HEK293 (cell line): ENCODE measurements around the gene RAB9A.

Experiments
- CTCF ChIA-PET: fragments of 350-600 bp; formaldehyde crosslinking; extraction: SDS; loops from one replicate; lab custom pipeline; 2021; ENCODE audit warnings: antibody characterized with exemption; lab: Yijun Ruan, JAX
- POLR2A ChIA-PET: fragments of 300-600 bp; formaldehyde crosslinking; extraction: SDS; loops from one replicate; lab custom pipeline; 2020; ENCODE audit warnings: antibody characterized with exemption, inconsistent platforms; lab: Yijun Ruan, JAX
- H3K27ac ChIP-seq: fragments of 200-500 bp; sonication (Bioruptor generic); 2 replicates; pipeline ENCODE4 v1.5.1; 2014; ENCODE audit warnings: low read depth, low read length, control low read depth, inconsistent platforms; ENCODE audit errors: extremely low read depth
- H3K36me3 ChIP-seq, 2 experiments: fragments of 200-500 bp in 1 of 2; sonication (Bioruptor generic) in 1 of 2; 1 replicate in 1 of 2; 2 replicates in 1 of 2; pipeline ENCODE4 v1.5.1; 2014 to 2017; ENCODE audit warnings: inconsistent platforms in 2 of 2, low read length in 2 of 2; ENCODE audit not compliant: control insufficient read depth in 2 of 2, insufficient read depth in 1 of 2
- H3K4me1 ChIP-seq: fragments of 200-500 bp; sonication (Bioruptor generic); 2 replicates; pipeline ENCODE4 v1.5.1; 2014; ENCODE audit warnings: mild to moderate bottlenecking, low read length, inconsistent platforms; ENCODE audit not compliant: control insufficient read depth, insufficient read depth
- H3K4me3 ChIP-seq: 2 replicates; pipeline ENCODE4 v1.5.1; 2011; ENCODE audit warnings: low read depth, mild to moderate bottlenecking, control low read depth, low read length, moderate library complexity
- H3K9me3 ChIP-seq: fragments of 200-500 bp; sonication (Bioruptor generic); 2 replicates; pipeline ENCODE4 v1.5.1; 2014; ENCODE audit warnings: low read depth, low read length, inconsistent platforms; ENCODE audit not compliant: control insufficient read depth, insufficient read depth
- HOXC10 ChIP-seq: sonication (generic); formaldehyde crosslinking; IDR thresholded peaks from 2 replicates; pipeline ENCODE4 v1.8.1; 2023; ENCODE audit warnings: mild to moderate bottlenecking, missing genetic modification reagents
- MEIS1 ChIP-seq: sonication (generic); formaldehyde crosslinking; IDR thresholded peaks from 2 replicates; pipeline ENCODE4 v1.8.1; 2022; ENCODE audit warnings: missing genetic modification reagents, mild to moderate bottlenecking, borderline replicate concordance
- SCRT2 ChIP-seq: fragments of 450-650 bp; formaldehyde crosslinking; IDR thresholded peaks from 2 replicates; pipeline ENCODE4 v1.5.1; 2016; ENCODE audit warnings: missing biosample characterization, missing genetic modification characterization
- ZBTB7A ChIP-seq: fragments of 450-650 bp; formaldehyde crosslinking; IDR thresholded peaks from 2 replicates; pipeline ENCODE4 v1.5.1; 2016; ENCODE audit warnings: low read depth, missing biosample characterization, missing genetic modification characterization
- ZNF112 ChIP-seq: fragments of 450-650 bp; formaldehyde crosslinking; IDR thresholded peaks from 2 replicates; pipeline ENCODE4 v1.5.0; 2017; ENCODE audit warnings: missing biosample characterization, missing genetic modification characterization
- ZNF184 ChIP-seq: fragments of 450-650 bp; IDR thresholded peaks from 2 replicates; pipeline ENCODE4 v1.5.1; 2018; ENCODE audit warnings: missing biosample characterization, mild to moderate bottlenecking, missing genetic modification characterization
- ZNF514 ChIP-seq: fragments of 450-650 bp; formaldehyde crosslinking; IDR thresholded peaks from 2 replicates; pipeline ENCODE4 v1.5.1; 2016; ENCODE audit warnings: missing biosample characterization, missing genetic modification characterization
- ZNF610 ChIP-seq: fragments of 450-650 bp; formaldehyde crosslinking; IDR thresholded peaks from 2 replicates; pipeline ENCODE4 v1.5.1; 2016; ENCODE audit warnings: missing biosample characterization, missing genetic modification characterization, borderline replicate concordance
- ZNF629 ChIP-seq: fragments of 450-650 bp; formaldehyde crosslinking; IDR thresholded peaks from 2 replicates; pipeline ENCODE4 v1.5.1; 2017; ENCODE audit warnings: missing biosample characterization, missing genetic modification characterization
- ZNF76 ChIP-seq: fragments of 450-650 bp; formaldehyde crosslinking; IDR thresholded peaks from 2 replicates; pipeline ENCODE4; 2016; ENCODE audit warnings: low read depth, missing biosample characterization, missing genetic modification characterization, borderline replicate concordance
- TF ChIP-seq, protein P1 (sequence below): fragments of 450-650 bp; formaldehyde crosslinking; IDR thresholded peaks from 2 replicates; pipeline ENCODE4 v1.5.1; 2016; ENCODE audit warnings: missing biosample characterization, missing genetic modification characterization
- TF ChIP-seq, protein P2 (sequence below): fragments of 450-650 bp; formaldehyde crosslinking; IDR thresholded peaks from 2 replicates; pipeline ENCODE4 v1.5.1; 2016; ENCODE audit warnings: missing biosample characterization, missing genetic modification characterization
- TF ChIP-seq, protein P3 (sequence below): fragments of 450-650 bp; formaldehyde crosslinking; IDR thresholded peaks from 2 replicates; pipeline ENCODE4 v1.5.1; 2017; ENCODE audit warnings: missing biosample characterization, missing genetic modification characterization
- TF ChIP-seq, protein P4 (sequence below): fragments of 450-650 bp; formaldehyde crosslinking; IDR thresholded peaks from 2 replicates; pipeline ENCODE4 v1.5.1; 2016; ENCODE audit warnings: missing biosample characterization, missing genetic modification characterization

Gene RAB9A

DNA sequence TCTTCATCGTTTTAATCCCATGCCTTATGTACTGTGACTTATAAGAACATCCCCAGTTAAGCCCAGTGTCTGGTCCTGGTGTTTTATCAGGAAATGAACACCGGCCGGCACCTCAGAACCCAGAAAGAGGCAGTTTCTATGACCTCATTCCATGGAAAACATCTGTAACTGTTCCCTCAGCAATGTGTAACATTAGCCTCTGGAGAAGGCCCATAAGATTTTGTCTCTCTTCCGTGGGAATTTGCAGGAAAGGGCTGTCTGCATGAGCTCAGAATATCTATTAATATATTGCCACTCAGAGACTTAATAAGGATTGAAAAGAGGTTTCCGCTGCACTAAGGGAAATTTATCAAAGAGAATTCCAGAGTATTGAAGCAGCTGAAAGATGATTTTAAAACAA, 39.1 kb upstream of the RAB9A start:
- ChIA-PET CTCF (interaction anchor here (0.5 to 4.0 kb wide), 8 partner anchors 14 to 878 kb away, joined by 3 to 17 read pairs (median 3); no protein-coding TSS in a partner anchor), POLR2A (interaction anchor here (1.3 kb wide), 1 partner anchor 85 kb away, joined by 3 read pairs; the partner anchor contains the start of genes OFD1 and TRAPPC2)
- no peaks in the 10 kb centered on the region for H3K36me3 ChIP-seq
- no peak for TF ChIP-seq ZNF184 (tag by site-specific recombination)
- TF ChIP-seq MEIS1 (CRISPR knock-in tag), result no peak
- 0 out of 2 replicates have a peak, but pooled peaks have one; percentile 34 for TF ChIP-seq ZNF629
- TF ChIP-seq ZNF514 (tag by site-specific recombination), result no peak
- TF ChIP-seq, protein P1, sequence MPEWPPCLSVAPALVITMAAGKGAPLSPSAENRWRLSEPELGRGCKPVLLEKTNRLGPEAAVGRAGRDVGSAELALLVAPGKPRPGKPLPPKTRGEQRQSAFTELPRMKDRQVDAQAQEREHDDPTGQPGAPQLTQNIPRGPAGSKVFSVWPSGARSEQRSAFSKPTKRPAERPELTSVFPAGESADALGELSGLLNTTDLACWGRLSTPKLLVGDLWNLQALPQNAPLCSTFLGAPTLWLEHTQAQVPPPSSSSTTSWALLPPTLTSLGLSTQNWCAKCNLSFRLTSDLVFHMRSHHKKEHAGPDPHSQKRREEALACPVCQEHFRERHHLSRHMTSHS (tag by site-specific recombination), result no peak
- no peak for TF ChIP-seq ZNF112 (tag by site-specific recombination)
- TF ChIP-seq ZNF76 (tag by site-specific recombination), result no peak
- TF ChIP-seq HOXC10, result no peak
- TF ChIP-seq, protein P2, sequence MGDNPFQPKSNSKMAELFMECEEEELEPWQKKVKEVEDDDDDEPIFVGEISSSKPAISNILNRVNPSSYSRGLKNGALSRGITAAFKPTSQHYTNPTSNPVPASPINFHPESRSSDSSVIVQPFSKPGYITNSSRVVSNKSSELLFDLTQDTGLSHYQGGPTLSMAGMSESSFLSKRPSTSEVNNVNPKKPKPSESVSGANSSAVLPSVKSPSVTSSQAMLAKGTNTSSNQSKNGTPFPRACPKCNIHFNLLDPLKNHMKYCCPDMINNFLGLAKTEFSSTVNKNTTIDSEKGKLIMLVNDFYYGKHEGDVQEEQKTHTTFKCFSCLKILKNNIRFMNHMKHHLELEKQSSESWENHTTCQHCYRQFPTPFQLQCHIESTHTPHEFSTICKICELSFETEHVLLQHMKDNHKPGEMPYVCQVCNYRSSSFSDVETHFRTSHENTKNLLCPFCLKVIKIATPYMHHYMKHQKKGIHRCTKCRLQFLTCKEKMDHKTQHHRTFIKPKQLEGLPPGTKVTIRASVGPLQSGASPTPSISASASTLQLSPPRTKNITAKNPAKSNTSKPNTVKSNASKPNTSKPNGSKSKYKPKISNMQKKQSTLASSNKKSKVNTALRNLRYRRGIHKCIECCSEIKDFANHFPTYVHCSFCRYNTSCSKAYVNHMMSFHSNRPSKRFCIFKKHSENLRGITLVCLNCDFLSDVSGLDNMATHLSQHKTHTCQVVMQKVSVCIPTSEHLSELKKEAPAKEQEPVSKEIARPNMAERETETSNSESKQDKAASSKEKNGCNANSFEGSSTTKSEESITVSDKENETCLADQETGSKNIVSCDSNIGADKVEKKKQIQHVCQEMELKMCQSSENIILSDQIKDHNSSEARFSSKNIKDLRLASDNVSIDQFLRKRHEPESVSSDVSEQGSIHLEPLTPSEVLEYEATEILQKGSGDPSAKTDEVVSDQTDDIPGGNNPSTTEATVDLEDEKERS (tag by site-specific recombination), result no peak
- TF ChIP-seq ZBTB7A (tag by site-specific recombination), result no peak
- TF ChIP-seq, protein P3, sequence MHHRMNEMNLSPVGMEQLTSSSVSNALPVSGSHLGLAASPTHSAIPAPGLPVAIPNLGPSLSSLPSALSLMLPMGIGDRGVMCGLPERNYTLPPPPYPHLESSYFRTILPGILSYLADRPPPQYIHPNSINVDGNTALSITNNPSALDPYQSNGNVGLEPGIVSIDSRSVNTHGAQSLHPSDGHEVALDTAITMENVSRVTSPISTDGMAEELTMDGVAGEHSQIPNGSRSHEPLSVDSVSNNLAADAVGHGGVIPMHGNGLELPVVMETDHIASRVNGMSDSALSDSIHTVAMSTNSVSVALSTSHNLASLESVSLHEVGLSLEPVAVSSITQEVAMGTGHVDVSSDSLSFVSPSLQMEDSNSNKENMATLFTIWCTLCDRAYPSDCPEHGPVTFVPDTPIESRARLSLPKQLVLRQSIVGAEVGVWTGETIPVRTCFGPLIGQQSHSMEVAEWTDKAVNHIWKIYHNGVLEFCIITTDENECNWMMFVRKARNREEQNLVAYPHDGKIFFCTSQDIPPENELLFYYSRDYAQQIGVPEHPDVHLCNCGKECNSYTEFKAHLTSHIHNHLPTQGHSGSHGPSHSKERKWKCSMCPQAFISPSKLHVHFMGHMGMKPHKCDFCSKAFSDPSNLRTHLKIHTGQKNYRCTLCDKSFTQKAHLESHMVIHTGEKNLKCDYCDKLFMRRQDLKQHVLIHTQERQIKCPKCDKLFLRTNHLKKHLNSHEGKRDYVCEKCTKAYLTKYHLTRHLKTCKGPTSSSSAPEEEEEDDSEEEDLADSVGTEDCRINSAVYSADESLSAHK, result 0 out of 2 replicates have a peak, but pooled peaks have one; percentile 28
- TF ChIP-seq, protein P4, sequence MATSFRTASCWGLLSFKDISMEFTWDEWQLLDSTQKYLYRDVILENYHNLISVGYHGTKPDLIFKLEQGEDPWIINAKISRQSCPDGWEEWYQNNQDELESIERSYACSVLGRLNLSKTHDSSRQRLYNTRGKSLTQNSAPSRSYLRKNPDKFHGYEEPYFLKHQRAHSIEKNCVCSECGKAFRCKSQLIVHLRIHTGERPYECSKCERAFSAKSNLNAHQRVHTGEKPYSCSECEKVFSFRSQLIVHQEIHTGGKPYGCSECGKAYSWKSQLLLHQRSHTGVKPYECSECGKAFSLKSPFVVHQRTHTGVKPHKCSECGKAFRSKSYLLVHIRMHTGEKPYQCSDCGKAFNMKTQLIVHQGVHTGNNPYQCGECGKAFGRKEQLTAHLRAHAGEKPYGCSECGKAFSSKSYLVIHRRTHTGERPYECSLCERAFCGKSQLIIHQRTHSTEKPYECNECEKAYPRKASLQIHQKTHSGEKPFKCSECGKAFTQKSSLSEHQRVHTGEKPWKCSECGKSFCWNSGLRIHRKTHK (tag by site-specific recombination), result no peak
- no peak overlapping the region; the same call in 1 of the 2 replicates for H3K27ac ChIP-seq
- peaks cover 11% of the 10 kb centered on the region for H3K4me1 ChIP-seq
- H3K4me3 ChIP-seq, result no peak overlapping the region
- no peaks in the 10 kb centered on the region for H3K9me3 ChIP-seq

DNA sequence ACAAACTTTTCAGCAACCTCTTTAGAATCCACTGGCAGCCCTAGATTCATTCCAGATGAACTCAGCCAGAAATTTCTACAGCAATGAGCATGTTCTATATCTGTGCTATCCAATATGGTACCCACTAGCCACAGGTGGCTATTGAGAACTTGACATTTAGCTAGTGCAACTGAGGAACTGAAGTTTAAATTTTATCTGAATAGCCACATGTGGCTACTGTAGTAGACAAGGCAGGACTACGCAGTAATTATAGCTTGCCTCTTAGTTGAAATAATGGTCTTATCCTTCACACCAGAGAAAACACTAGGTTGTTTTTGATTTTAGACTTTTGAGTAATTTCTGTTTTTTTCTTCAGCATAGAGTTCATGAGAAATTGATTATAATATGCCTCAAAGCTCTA, 38.6 kb upstream of the RAB9A start:
- Histone ChIP-seq H3K36me3 (no peaks in the 10 kb centered on the region), H3K27ac (no peak overlapping the region), H3K9me3 (no peaks in the 10 kb centered on the region)
- ChIA-PET POLR2A (interaction anchor here (1.3 to 1.4 kb wide), 2 partner anchors 38 to 85 kb away, joined by 3 to 5 read pairs; partner anchors contain the start of genes OFD1, RAB9A and TRAPPC2), CTCF (interaction anchor here (0.5 to 4.0 kb wide), 7 partner anchors 14 to 878 kb away, joined by 3 to 17 read pairs (median 3); no protein-coding TSS in a partner anchor)
- no peak for TF ChIP-seq ZNF610
- 0 out of 2 replicates have a peak, but pooled peaks have one; percentile 14 for TF ChIP-seq SCRT2 (tag by site-specific recombination)
- TF ChIP-seq, all 188 proteins: peak for 1
- Histone ChIP-seq H3K4me1 (peaks cover 11% of the 10 kb centered on the region), H3K4me3 (no peak overlapping the region)
